H9 (cell line): ENCODE data around the gene ATG101. TPM values are rescaled to one million over a fixed set of nuclear protein-coding genes. Genes with fewer than 3 reads are reported as not detected.

Source experiments
- DNase-seq: peaks from one replicate; pipeline ENCODE4 v3.0.0-alpha.2; 2017
- H2AFZ ChIP-seq: one replicate; pipeline ENCODE4 v1.6.1; 2013; ENCODE audit warnings: mild to moderate bottlenecking, low read length, control low read depth, moderate library complexity
- H2AK5ac ChIP-seq: 2 replicates; pipeline ENCODE4 v1.6.1; 2013; ENCODE audit warnings: low read length, control low read depth, mixed read lengths; ENCODE audit not compliant: insufficient read length
- H2BK120ac ChIP-seq: one replicate; pipeline ENCODE4 v1.6.1; 2013; ENCODE audit warnings: low read depth, mild to moderate bottlenecking, low read length, control low read depth, inconsistent platforms; ENCODE audit not compliant: poor library complexity, severe bottlenecking
- H2BK12ac ChIP-seq: 2 replicates; pipeline ENCODE4 v1.6.1; 2013; ENCODE audit warnings: low read length, control low read depth, mixed read lengths, low read depth; ENCODE audit not compliant: insufficient read length
- H2BK15ac ChIP-seq: 2 replicates; pipeline ENCODE4 v1.6.1; 2013; ENCODE audit warnings: low read depth, low read length, control low read depth
- H2BK20ac ChIP-seq: one replicate; pipeline ENCODE4 v1.6.1; 2013; ENCODE audit warnings: low read depth, mild to moderate bottlenecking, low read length, control low read depth, inconsistent platforms; ENCODE audit not compliant: poor library complexity, severe bottlenecking
- H2BK5ac ChIP-seq: 2 replicates; pipeline ENCODE4 v1.6.1; 2013; ENCODE audit warnings: low read length, control low read depth, mixed read lengths; ENCODE audit not compliant: insufficient read length
- H3K14ac ChIP-seq: 2 replicates; pipeline ENCODE4 v1.6.1; 2013; ENCODE audit warnings: low read length, control low read depth; ENCODE audit not compliant: insufficient read depth
- H3K18ac ChIP-seq: 2 replicates; pipeline ENCODE4 v1.6.1; 2013; ENCODE audit warnings: low read depth, mild to moderate bottlenecking, mixed read lengths, low read length, control low read depth; ENCODE audit not compliant: insufficient read length
- H3K23ac ChIP-seq: 2 replicates; pipeline ENCODE4 v1.6.1; 2013; ENCODE audit warnings: low read length, control low read depth, mixed read lengths, low read depth; ENCODE audit not compliant: insufficient read length
- H3K23me2 ChIP-seq: 2 replicates; pipeline ENCODE4 v1.6.1; 2013; ENCODE audit warnings: low read depth, mild to moderate bottlenecking, mixed read lengths, low read length, control low read depth; ENCODE audit not compliant: insufficient read length, poor library complexity, severe bottlenecking
- H3K27ac ChIP-seq: 2 replicates; pipeline ENCODE4 v1.5.1; 2013; ENCODE audit warnings: low read length, control low read depth, mixed read lengths, low read depth; ENCODE audit not compliant: insufficient read length
- H3K27me3 ChIP-seq: 2 replicates; pipeline ENCODE4 v1.6.1; 2013; ENCODE audit warnings: low read length, control low read depth, inconsistent platforms; ENCODE audit not compliant: insufficient read depth
- H3K4ac ChIP-seq: 2 replicates; pipeline ENCODE4 v1.6.1; 2013; ENCODE audit warnings: low read depth, mild to moderate bottlenecking, control low read depth, inconsistent platforms, low read length, moderate library complexity
- H3K4me1 ChIP-seq: 2 replicates; pipeline ENCODE4 v1.6.1; 2013; ENCODE audit warnings: low read length, control low read depth, inconsistent platforms; ENCODE audit not compliant: insufficient read depth
- H3K4me2 ChIP-seq: 2 replicates; pipeline ENCODE4 v1.6.1; 2013; ENCODE audit warnings: low read length, control low read depth, mixed read lengths; ENCODE audit not compliant: insufficient read length, insufficient read depth
- H3K56ac ChIP-seq: 2 replicates; pipeline ENCODE4 v1.6.1; 2013; ENCODE audit warnings: low read depth, mild to moderate bottlenecking, mixed read lengths, low read length, control low read depth; ENCODE audit not compliant: insufficient read length
- H3K79me1 ChIP-seq: 2 replicates; pipeline ENCODE4 v1.6.1; 2013; ENCODE audit warnings: low read depth, mild to moderate bottlenecking, moderate library complexity, low read length, control low read depth, inconsistent platforms; ENCODE audit not compliant: insufficient read depth, poor library complexity, severe bottlenecking
- H3K79me2 ChIP-seq: 2 replicates; pipeline ENCODE4 v1.6.1; 2013; ENCODE audit warnings: low read length, control low read depth, inconsistent platforms; ENCODE audit not compliant: insufficient read depth
- H3K9ac ChIP-seq: 2 replicates; pipeline ENCODE4 v1.6.1; 2013; ENCODE audit warnings: low read length, control low read depth, mixed read lengths; ENCODE audit not compliant: insufficient read length; ENCODE audit errors: extremely low read depth
- H3K9me3 ChIP-seq: one replicate; pipeline ENCODE4 v1.6.1; 2013; ENCODE audit warnings: low read depth, low read length, inconsistent platforms; ENCODE audit not compliant: control insufficient read depth
- H3T11ph ChIP-seq: one replicate; pipeline ENCODE4 v1.6.1; 2013; ENCODE audit warnings: mild to moderate bottlenecking, low read length, control low read depth, inconsistent platforms
- H4K20me1 ChIP-seq: one replicate; pipeline ENCODE4 v1.6.1; 2013; ENCODE audit not compliant: control insufficient read depth, insufficient read length, insufficient read depth
- H4K5ac ChIP-seq: 2 replicates; pipeline ENCODE4 v1.6.1; 2013; ENCODE audit warnings: low read depth, mild to moderate bottlenecking, mixed read lengths, low read length, control low read depth; ENCODE audit not compliant: insufficient read length
- H4K8ac ChIP-seq: replicated peaks from 2 replicates; pipeline ENCODE4 v1.6.1; 2013; ENCODE audit warnings: low read length, control low read depth, mixed read lengths, low read depth; ENCODE audit not compliant: insufficient read length
- H4K91ac ChIP-seq: 2 replicates; pipeline ENCODE4 v1.6.1; 2013; ENCODE audit warnings: low read depth, mild to moderate bottlenecking, moderate library complexity, mixed read lengths, low read length, control low read depth; ENCODE audit not compliant: insufficient read length
- H3K27ac Mint-ChIP-seq, 3 experiments: 2 replicates in 2 of 3; 3 replicates in 1 of 3; pipeline ENCODE4 v1.8.0; 2020 to 2021; ENCODE audit warnings: mixed read lengths in 3 of 3, mild to moderate bottlenecking in 1 of 3, moderate library complexity in 1 of 3
- H3K27me3 Mint-ChIP-seq: 2 replicates; pipeline ENCODE4 v1.8.0; 2021; ENCODE audit warnings: low read depth, mild to moderate bottlenecking, moderate library complexity, mixed read lengths
- H3K36me3 Mint-ChIP-seq, 3 experiments: 2 replicates in 2 of 3; 3 replicates in 1 of 3; pipeline ENCODE4 v1.8.0; 2020 to 2021; ENCODE audit warnings: low read depth in 3 of 3, mixed read lengths in 3 of 3; ENCODE audit not compliant: insufficient read depth in 1 of 3
- H3K4me1 Mint-ChIP-seq, 2 experiments: 2 replicates each; pipeline ENCODE4 v1.8.0; 2020; ENCODE audit warnings: mixed read lengths in 2 of 2
- H3K4me3 Mint-ChIP-seq, 2 experiments: 2 replicates in 1 of 2; 3 replicates in 1 of 2; pipeline ENCODE4 v1.8.0; 2020 to 2021; ENCODE audit warnings: mild to moderate bottlenecking in 2 of 2, mixed read lengths in 2 of 2, moderate library complexity in 1 of 2
- H3K9me3 Mint-ChIP-seq, 2 experiments: 2 replicates in 1 of 2; 3 replicates in 1 of 2; pipeline ENCODE4 v1.8.0; 2020; ENCODE audit warnings: mild to moderate bottlenecking in 2 of 2, mixed read lengths in 2 of 2, moderate library complexity in 1 of 2
- WGBS: extraction: QIAGEN DNeasy Blood & Tissue Kit; methylation state at CpG from one replicate; pipeline ENCODE4 v1.1.7; 2013; ENCODE audit warnings: missing lambda C conversion rate, low lambda C conversion rate, mixed read lengths; ENCODE audit not compliant: insufficient read length; ENCODE audit errors: extremely low coverage; 5-methylcytosine and 5-hydroxymethylcytosine counted together
- total RNA-seq: library from RNA; stranded (reverse); gene quantifications from 2 replicates; pipeline ENCODE4 v1.2.1, GENCODE V29; 2021
- TF ChIP-seq, protein P1 (sequence below): fragments of 200-600 bp; sonication (generic); conservative IDR thresholded peaks from 3 replicates; pipeline ENCODE4 v1.8.0; 2021; ENCODE audit warnings: antibody characterized with exemption, mild to moderate bottlenecking

Gene ATG101
- total RNA-seq, 1 experiment from 2014 or later: 58.3 TPM

DNA sequence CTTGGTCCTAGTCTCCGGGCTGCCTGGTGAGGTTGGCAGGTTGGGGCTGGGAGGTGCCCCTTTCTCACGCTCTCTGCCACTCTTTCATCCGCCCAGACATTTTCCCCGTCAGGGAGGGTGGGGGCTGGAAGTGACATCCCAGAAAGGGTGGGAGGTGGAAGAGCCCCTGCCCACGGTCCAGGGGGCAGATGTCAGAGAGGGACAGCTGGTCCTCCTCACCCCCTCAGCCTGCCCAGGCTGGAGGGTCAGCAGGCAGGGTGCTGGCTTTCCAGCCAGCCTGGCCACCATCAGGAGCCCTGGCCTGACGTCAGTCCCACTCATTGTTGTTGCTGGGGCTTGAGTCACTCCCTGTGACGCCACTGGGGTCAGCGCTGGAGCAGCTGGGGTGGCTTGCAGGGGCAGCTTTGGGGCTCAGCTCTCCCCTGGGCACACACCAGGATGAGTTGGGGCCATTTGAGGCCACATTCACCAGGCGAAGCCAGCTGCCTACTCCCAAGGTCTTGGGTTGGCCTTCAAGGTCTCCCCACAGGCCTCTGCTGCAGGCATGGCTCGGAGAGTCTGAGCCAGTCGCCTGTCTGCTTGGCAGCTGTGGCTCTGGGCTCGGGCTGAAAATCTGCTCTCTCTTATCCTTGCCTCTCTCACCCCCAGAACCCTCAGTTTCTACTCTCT is 5.7 kb upstream of the ATG101 start:
- H2BK120ac ChIP-seq: no peak overlapping the region
- H3K23ac ChIP-seq: no peak overlapping the region
- H3K4ac ChIP-seq: no peak overlapping the region
- no peak overlapping the region for H4K5ac ChIP-seq
- no peak overlapping the region for H4K91ac ChIP-seq
- H3K4me1 Mint-ChIP-seq: peaks cover 2 to 6% of the 10 kb centered on the region in 2 experiments; a peak in 1 of 4 replicates
- DNase-seq: no peak
- no peak overlapping the region for H2AK5ac ChIP-seq
- H3K27me3 ChIP-seq: no peaks in the 10 kb centered on the region
- no peak overlapping the region for H3K56ac ChIP-seq
- H4K20me1 ChIP-seq: no peaks in the 10 kb centered on the region
- H3K27me3 Mint-ChIP-seq: peaks cover 36% of the 10 kb centered on the region
- H4K8ac ChIP-seq: no peak overlapping the region
- H3K27ac Mint-ChIP-seq: no peak overlapping the region
- no peak overlapping the region for H2BK12ac ChIP-seq
- no peak overlapping the region for H2BK20ac ChIP-seq
- no peaks in the 10 kb centered on the region for H3K9me3 Mint-ChIP-seq
- H3K23me2 ChIP-seq: no peaks in the 10 kb centered on the region
- no peak overlapping the region for H3K4me3 Mint-ChIP-seq
- no peaks in the 10 kb centered on the region for H3K9me3 ChIP-seq
- no peaks in the 10 kb centered on the region for H3K4me1 ChIP-seq
- H2BK5ac ChIP-seq: no peak overlapping the region
- no peaks in the 10 kb centered on the region for H3K79me2 ChIP-seq
- no peaks in the 10 kb centered on the region for H3K79me1 ChIP-seq
- no peak overlapping the region for H3K27ac ChIP-seq
- H3K18ac ChIP-seq: no peak overlapping the region
- no CpG with 5 or more reads among the region's 12 CpGs for WGBS
- peaks cover 0 to 3% (median 0%) of the 10 kb centered on the region in 3 experiments; a peak in 1 of 7 replicates for H3K36me3 Mint-ChIP-seq
- TF ChIP-seq, protein P1, sequence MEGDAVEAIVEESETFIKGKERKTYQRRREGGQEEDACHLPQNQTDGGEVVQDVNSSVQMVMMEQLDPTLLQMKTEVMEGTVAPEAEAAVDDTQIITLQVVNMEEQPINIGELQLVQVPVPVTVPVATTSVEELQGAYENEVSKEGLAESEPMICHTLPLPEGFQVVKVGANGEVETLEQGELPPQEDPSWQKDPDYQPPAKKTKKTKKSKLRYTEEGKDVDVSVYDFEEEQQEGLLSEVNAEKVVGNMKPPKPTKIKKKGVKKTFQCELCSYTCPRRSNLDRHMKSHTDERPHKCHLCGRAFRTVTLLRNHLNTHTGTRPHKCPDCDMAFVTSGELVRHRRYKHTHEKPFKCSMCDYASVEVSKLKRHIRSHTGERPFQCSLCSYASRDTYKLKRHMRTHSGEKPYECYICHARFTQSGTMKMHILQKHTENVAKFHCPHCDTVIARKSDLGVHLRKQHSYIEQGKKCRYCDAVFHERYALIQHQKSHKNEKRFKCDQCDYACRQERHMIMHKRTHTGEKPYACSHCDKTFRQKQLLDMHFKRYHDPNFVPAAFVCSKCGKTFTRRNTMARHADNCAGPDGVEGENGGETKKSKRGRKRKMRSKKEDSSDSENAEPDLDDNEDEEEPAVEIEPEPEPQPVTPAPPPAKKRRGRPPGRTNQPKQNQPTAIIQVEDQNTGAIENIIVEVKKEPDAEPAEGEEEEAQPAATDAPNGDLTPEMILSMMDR: no peak
- H3K9ac ChIP-seq: no peak overlapping the region
- H3K4me2 ChIP-seq: no peak overlapping the region
- H2AFZ ChIP-seq: no peak overlapping the region
- H3K14ac ChIP-seq: no peak overlapping the region; the same call in 1 of the 2 replicates
- no peak overlapping the region for H2BK15ac ChIP-seq
- H3T11ph ChIP-seq: no peak overlapping the region
